ENCODE data around the gene ABHD2. TPM values are rescaled to one million over a fixed set of nuclear protein-coding genes. Genes with fewer than 3 reads are reported as not detected.

Gene ABHD2, protein sequence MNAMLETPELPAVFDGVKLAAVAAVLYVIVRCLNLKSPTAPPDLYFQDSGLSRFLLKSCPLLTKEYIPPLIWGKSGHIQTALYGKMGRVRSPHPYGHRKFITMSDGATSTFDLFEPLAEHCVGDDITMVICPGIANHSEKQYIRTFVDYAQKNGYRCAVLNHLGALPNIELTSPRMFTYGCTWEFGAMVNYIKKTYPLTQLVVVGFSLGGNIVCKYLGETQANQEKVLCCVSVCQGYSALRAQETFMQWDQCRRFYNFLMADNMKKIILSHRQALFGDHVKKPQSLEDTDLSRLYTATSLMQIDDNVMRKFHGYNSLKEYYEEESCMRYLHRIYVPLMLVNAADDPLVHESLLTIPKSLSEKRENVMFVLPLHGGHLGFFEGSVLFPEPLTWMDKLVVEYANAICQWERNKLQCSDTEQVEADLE
- 90.1 TPM for total RNA-seq

DNA sequence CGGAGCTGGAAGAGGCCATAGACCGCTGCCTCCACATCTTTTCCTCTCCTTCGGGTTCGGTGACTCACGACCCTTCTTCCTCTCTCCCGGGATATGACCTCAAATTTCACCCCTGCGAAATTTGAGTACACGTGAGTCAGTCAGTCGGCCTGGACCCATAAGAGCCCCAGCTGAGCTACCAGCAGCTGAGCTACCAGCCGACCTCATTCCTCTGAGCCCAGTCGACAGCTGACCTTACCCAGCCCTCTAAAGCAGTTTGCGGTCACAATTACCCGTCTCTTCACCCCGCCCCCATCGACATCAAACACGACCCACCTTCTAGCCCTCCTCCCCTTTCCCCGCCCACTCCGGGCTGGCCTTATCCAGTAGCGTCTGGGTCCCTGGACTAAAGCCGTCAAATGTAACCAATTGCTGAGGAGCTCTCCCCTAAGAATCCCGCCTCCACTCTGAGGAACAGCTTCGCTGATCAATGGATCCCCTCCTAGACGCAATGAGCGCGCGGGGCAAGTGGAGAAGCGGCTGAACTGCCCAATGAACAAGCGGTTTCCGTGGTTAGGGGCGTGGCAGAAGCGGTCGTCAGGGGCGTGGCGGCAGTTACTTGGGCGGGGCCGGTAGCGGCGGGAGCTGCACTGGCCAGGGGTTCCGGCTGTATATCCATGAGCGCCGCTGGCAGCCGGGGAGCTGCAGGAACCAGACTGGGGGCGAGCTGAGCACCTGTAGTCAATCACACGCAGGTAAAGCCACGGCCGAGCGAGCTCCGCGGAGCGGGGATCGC, at the start of gene ABHD2:
TSS of gene ABHD2 (plus strand) at position 627 of the 775 bp plus-strand sequence. CDS start 27,872 bp downstream, outside the sequence.

DNA sequence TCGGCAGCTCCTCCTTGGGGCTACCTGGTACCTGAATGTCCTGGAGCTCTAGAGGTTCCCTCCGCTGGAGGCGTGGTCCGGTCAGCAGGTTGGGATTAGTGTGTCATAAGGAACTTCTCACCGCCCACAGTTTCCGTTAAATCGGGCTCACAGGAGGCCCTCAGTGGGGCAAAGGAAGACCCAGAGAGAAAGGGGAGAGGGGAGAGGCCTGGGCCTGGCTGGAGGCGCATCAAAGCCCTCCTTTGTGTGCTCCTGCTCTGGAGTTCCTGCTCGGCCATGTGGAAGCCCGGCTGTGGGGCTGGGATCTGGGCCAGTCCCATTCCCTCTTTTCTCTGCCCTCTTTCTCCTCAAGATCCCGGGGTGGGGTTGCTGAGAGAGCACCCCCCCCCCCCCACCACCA, 133.3 kb downstream of the ABHD2 start, which contains the start of gene RLBP1:
TSS of gene RLBP1 (minus strand) at position 37 of the 400 bp plus-strand sequence. CDS start 2,604 bp downstream, outside the sequence.

DNA sequence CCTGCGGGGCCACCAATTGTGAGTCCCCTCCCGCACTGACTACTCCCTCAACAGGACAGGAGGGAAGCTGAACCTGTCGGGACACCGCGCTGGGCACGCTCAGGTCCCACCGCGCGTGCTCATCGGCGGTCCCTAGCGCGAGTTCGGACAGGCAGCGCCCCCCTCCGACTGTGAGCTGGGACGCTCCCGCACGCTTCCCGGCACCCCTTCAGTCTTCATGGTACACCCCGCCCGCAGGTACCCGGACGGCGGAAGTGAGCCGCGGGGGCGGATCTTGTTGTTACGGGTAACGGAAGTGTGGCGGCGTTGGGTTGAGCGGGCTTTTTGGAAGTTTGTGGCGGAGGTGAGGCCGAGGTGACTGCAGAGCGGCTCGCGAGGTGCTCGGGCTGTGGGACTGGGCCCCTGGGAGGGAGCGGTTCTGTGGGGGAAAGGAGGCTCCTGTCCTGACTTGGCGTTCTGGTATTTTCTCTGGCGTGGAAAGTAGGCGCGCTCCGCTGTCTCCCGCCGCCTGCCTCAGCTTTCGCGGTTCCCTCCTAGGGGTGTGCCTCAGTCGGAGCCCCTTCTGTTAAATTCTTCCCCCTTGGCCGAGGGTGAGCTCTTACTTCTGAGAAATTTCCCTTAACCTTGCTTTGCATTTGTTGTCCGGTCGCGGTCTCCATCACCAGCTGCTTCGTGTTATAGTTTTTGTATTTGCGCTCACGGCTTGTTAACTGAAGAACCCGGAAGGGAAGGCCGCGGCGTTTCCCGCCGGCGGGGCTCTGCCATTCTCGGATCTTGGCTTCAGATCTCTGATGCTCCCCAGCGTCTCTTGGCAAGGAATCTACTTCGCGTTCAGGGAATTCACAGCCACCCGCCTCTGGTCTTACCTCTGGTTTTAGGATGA, 155.7 kb downstream of the ABHD2 start, which contains the start of gene FANCI:
TSS of gene FANCI (plus strand) at position 289 of the 883 bp plus-strand sequence. CDS start 3,669 bp downstream, outside the sequence.

Small RNAs within 50 kb of the gene (small RNA-seq; reads per million reads assigned to genes)
- not detected for gene RNU7-195P (ENCODE audit: low replicate concordance)

Other genes with a start within 250 kb of the ABHD2 start
- 5.0 TPM for gene HAPLN3, start 192.9 kb upstream of the ABHD2 start, total RNA-seq
- gene MFGE8, start 175.1 kb upstream of the ABHD2 start, total RNA-seq: 38.5 TPM
- 2.2 TPM for gene RLBP1, start 133.1 kb downstream of the ABHD2 start, total RNA-seq
- gene FANCI, start 155.5 kb downstream of the ABHD2 start, total RNA-seq: 16.9 TPM
- gene POLG, start 246.4 kb downstream of the ABHD2 start, total RNA-seq: 69.2 TPM

Data from parietal lobe (tissue), 2 donors.